AG09309 (cell line): ENCODE measurements around the gene SPATA3.

Experiments
- DNase-seq: peaks from one replicate; pipeline ENCODE4 v3.0.0-alpha.2; 2010; ENCODE audit warnings: low read depth
- H3K4me3 ChIP-seq: 2 replicates; pipeline ENCODE4 v1.5.1; 2011; ENCODE audit warnings: mild to moderate bottlenecking, low read depth, low read length, moderate library complexity; ENCODE audit not compliant: control insufficient read depth
- TF ChIP-seq, protein P1 (sequence below): IDR thresholded peaks from 2 replicates; pipeline ENCODE4 v1.5.1; 2011; ENCODE audit warnings: mild to moderate bottlenecking, low read depth, low read length, inconsistent platforms; ENCODE audit not compliant: insufficient read depth, control insufficient read depth; ENCODE audit errors: missing control alignments

SPATA3 gene

DNA sequence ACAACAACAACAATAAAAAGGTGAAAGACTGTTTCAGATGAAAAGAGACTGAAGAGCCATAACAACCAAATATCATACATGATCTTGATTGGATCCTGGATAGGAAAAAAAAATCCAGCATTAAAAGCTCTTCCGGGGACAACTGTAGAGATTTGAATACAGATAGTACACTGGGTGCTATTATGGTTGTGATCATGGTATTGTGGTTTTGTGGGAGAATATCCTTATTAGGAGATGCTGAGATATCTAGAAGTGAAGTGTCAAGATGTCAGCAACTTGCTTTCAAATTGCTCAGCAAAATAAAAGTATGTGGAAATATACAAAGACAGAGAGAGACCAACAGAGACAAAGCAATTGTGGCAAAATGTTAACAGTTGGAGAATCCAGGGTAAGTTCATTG is 15.5 kb upstream of the SPATA3 start:
- no peak for DNase-seq
- TF ChIP-seq, protein P1, sequence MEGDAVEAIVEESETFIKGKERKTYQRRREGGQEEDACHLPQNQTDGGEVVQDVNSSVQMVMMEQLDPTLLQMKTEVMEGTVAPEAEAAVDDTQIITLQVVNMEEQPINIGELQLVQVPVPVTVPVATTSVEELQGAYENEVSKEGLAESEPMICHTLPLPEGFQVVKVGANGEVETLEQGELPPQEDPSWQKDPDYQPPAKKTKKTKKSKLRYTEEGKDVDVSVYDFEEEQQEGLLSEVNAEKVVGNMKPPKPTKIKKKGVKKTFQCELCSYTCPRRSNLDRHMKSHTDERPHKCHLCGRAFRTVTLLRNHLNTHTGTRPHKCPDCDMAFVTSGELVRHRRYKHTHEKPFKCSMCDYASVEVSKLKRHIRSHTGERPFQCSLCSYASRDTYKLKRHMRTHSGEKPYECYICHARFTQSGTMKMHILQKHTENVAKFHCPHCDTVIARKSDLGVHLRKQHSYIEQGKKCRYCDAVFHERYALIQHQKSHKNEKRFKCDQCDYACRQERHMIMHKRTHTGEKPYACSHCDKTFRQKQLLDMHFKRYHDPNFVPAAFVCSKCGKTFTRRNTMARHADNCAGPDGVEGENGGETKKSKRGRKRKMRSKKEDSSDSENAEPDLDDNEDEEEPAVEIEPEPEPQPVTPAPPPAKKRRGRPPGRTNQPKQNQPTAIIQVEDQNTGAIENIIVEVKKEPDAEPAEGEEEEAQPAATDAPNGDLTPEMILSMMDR: no peak
- H3K4me3 ChIP-seq: no peak overlapping the region

DNA sequence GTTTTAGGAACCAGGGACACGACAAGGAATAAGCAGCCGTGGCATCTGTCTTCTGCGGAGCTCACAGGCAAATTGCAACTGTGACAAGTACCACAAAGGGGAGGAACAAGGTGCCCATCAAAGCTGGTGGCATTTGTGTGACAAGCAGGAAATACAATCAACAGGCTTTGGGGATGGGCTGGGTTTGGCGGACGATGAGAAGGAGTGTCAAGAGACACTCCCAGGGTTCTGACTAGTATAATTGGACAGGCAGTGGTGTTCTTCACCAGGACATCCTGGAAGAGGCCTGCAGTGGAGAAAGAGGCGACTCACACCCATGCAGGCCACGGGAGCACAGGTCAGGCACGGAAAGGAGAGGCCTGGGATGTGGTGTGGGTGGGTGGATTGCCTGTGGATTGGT is 14.2 kb upstream of the SPATA3 start:
- DNase-seq: no peak
- TF ChIP-seq, protein P1: no peak
- no peak overlapping the region for H3K4me3 ChIP-seq

DNA sequence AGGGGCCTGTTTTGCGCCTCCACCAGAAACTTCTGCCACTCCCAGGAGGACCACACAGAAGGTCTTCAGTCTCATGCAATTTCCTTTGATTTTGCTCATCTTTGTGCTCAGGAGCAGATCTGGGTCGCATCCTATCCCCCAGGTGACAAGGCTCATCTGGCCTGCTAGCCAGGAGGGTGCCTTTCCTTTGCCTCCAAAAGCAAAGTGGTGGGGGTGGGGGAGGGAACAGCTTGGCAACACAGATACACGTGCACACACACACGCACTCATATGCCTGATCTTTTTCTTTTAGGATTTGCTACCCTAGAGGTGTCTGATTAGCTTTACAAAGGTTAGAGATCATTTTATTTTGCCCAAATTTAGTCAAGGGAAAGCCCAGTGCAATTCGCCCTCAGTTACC is 13.8 kb upstream of the SPATA3 start:
- TF ChIP-seq, protein P1: no peak

DNA sequence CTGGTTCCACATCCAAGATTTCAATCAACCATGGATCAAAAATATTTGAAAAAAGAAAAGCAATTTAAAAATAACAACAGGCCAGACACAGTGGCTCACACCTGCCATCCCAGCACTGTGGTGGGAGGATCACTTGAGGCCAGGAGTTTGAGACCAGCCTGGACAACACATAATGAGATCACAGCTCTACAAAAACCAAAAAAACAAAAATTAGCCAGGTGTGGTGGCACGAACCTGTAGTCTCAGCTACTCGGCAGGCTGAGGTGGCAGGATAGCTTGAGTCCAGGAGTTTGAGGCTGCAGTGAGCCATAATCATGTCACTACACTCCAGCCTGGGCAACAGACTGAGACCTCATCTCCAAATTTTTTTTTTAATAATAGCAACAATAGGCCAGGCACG is 13.4 kb upstream of the SPATA3 start:
- DNase-seq: no peak
- H3K4me3 ChIP-seq: no peak overlapping the region
- TF ChIP-seq, protein P1: no peak

More for the DNA sequence above, 13.8 kb upstream of the SPATA3 start:
- DNase-seq: no peak
- no peak overlapping the region for H3K4me3 ChIP-seq

DNA sequence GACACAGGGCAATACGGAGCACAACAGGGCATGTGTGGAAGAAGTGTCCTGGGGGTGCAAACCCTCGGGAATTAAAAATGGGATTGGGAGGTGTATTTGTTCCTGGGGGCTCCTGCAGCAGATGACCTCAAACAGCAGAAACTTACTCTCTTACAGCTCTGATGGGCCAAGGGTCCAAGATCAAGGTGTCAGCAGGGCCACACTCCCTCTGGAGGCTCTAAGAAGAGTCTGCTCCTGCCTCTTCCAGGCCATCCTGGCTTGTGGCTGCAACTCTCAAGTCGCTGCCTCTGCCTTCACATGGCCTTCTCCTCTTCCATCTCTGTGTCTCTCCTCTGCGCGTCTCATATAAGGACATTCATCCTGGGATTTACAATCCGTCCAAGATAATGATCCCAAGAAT is 12.4 kb upstream of the SPATA3 start:
- TF ChIP-seq, protein P1: no peak
- DNase-seq: no peak
- no peak overlapping the region for H3K4me3 ChIP-seq

DNA sequence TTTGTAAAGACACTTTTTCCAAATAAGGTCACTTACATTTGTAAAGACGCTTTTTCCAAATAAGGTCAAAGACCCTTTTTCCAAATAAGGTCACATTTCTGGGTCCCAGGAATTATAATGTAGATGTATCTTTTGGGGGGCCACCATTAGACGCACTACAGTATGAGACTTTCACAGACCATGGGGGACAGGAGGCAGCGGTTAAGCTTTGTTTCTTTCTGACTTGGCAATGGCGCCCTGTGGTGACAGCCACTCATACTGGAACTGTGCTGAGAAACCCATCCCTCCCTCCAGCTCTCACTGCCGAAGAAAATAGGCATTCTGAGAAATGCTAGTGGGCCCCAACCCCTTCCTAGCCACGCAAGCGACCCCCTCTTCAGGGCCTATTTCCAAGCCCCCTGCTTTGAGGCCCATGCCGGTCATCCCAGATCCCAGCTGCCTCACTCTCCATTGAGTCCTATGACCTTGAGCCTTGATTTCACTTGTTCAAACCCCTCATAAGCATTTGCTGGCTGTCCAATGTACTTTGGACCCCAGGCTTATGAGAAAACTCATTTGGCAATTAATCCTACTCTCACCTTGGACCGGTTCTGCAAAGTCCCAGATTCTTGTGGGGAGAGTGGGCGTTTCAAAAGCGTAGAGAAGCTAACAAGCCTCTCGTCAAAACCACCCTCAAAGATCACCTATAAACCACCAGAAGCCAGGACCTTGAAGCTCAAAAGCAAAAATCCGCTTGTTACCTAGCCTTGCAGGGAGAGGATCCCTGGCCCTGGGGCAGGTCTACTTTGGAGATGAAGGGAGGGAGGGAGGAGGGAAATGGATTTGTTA is 11.3 kb upstream of the SPATA3 start:
- H3K4me3 ChIP-seq: no peak overlapping the region
- DNase-seq: no peak
- TF ChIP-seq, protein P1: no peak
